Measurements from ENCODE around the gene C1RL. TPM values are rescaled to one million over a fixed set of nuclear protein-coding genes. Genes with fewer than 3 reads are reported as not detected.

The C1RL gene
- total RNA-seq, 6 donors from 2014 or later = 55.9 to 224 (median 82.7) TPM

DNA sequence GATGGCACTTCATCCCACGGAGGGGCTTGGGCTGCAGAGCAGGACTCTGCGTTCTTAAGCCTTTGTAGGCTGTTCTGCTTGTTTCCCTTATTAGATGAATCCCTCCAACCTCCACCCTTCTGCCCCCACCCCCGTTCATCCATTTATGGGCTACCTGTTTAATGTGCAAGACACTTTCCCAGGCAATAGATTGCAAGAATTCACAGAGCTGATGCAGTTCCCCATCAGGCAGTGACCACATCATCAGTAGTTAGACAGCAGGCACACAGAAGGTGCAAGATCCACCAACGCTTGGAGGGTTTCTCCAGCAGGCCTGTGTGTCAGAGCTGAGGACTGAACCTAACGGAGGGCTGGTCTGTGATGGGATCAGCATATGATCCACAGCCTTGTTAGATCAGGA lies 15.5 kb downstream of the C1RL start:
- Histone ChIP-seq H3K27me3 (no peaks in the 10 kb centered on the region), H3K9me3 (no peaks in the 10 kb centered on the region), H3K36me3 (peaks cover 0 to 25% (median 21%) of the 10 kb centered on the region in 4 donors), H3K27ac (no peak overlapping the region), H3K4me1 (peaks cover 20 to 49% (median 28%) of the 10 kb centered on the region in 4 donors), H3K4me3 (no peak overlapping the region)
- no peak for TF ChIP-seq EP300 (IDR thresholded peaks at IDR 0.05)
- TF ChIP-seq, protein P1, sequence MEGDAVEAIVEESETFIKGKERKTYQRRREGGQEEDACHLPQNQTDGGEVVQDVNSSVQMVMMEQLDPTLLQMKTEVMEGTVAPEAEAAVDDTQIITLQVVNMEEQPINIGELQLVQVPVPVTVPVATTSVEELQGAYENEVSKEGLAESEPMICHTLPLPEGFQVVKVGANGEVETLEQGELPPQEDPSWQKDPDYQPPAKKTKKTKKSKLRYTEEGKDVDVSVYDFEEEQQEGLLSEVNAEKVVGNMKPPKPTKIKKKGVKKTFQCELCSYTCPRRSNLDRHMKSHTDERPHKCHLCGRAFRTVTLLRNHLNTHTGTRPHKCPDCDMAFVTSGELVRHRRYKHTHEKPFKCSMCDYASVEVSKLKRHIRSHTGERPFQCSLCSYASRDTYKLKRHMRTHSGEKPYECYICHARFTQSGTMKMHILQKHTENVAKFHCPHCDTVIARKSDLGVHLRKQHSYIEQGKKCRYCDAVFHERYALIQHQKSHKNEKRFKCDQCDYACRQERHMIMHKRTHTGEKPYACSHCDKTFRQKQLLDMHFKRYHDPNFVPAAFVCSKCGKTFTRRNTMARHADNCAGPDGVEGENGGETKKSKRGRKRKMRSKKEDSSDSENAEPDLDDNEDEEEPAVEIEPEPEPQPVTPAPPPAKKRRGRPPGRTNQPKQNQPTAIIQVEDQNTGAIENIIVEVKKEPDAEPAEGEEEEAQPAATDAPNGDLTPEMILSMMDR (IDR thresholded peaks at IDR 0.05) = no peak
- TF ChIP-seq POLR2AphosphoS5 (IDR thresholded peaks at IDR 0.05) = no peak
- no peak for TF ChIP-seq POLR2A (IDR thresholded peaks at IDR 0.05)
- ATAC-seq (ENCODE audit: low FRiP score in 2 of 2) (no peak), DNase-seq (no peak)
- 61 to 67% methylated on average over 5 of the region's 5 CpGs for WGBS, 2 donors

DNA sequence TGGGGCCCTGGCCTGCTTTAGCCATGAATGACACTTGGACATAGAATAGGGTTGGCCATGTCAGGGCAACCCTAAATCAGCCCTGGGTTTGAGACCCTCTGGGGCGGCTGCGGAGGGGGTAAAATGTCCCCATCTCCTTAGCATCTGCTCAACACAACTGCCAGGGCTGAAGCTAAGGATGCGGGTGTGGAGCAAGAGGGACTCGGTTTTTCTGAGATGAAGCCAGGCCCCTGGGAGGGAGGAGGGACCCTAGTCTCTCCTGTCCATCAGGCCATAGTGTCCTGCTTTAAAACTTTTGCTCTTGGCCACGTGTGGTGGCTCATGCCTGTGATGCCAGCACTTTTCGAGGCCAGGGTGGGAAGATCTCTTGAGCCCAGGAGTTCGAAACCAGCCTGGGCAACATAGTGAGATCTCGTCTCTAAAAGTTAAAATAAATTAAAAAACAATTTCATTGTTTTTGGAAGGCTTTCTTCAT lies 16.0 kb downstream of the C1RL start:
- DNase-seq (no peak), ATAC-seq (ENCODE audit: low FRiP score in 2 of 2) (no peak)
- WGBS, 2 donors = 77 to 78% methylated on average over 6 to 8 of the region's 8 CpGs
- Histone ChIP-seq H3K4me3 (no peak overlapping the region), H3K4me1 (peaks cover 20 to 49% (median 28%) of the 10 kb centered on the region in 4 donors), H3K27me3 (no peaks in the 10 kb centered on the region), H3K9me3 (no peaks in the 10 kb centered on the region), H3K27ac (peak overlapping the region; percentile 43 to 89 (median 82)), H3K36me3 (peaks cover 0 to 25% (median 21%) of the 10 kb centered on the region in 4 donors)
- TF ChIP-seq, protein P1 (IDR thresholded peaks at IDR 0.05) = no peak
- TF ChIP-seq POLR2A (IDR thresholded peaks at IDR 0.05) (no peak), EP300 (IDR thresholded peaks at IDR 0.05) (no peak), POLR2AphosphoS5 (IDR thresholded peaks at IDR 0.05) (no peak)

DNA sequence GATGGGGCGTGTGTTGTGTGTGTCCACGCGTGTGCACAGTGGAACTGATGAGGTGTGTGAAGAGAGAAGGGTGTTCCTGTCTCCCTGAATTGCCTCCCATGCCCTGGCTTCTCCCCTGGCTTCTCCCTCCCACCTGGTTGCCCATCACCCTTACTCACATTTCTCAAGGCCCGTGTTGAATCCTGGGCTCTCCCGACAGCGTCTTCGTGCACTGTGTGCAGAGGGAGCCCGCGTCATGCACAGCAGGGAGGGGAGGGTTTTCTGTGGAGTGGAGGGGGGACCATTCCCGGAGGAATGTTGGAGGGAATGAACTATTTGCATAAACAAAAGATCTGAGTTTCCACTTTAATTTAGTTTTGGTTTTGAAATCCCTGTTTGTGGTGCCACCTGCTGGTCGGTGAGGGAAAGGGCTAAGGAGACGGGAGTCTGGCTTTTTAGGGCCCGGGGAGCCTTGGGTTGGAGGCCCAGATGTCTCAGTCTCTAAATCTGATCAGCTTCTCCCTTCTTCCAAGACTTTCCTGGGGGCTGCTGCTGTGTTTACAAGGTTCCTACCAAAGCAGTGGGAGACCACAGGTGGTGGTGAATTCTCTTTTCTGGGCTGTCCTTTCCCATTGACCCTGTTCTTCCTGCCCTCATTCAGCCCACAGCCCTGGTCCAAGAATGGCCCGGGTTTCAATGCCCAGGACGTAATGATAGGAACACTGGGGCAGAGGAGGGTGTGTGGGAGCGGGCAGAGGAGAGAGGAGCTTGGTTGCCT lies 16.6 kb downstream of the C1RL start, which contains the start of gene C1R:
TSS of gene C1R (minus strand) at position 217 of the 757 bp plus-strand sequence. CDS start at position 160, 57 bp downstream.
- DNase-seq (peak in 1 of 2 donors; percentile 68), ATAC-seq (ENCODE audit: low FRiP score in 2 of 2) (peak; percentile 85 to 86)
- Histone ChIP-seq H3K4me3 (peak within 1 kb of the TSS; percentile 41 to 57 (median 48)), H3K9me3 (no peaks in the 10 kb centered on the region), H3K4me1 (peaks cover 20 to 49% (median 28%) of the 10 kb centered on the region in 4 donors), H3K36me3 (peaks cover 0 to 25% (median 18%) of the 10 kb centered on the region in 4 donors), H3K27ac (peak within 1 kb of the TSS; percentile 61 to 89 (median 82)), H3K27me3 (no peaks in the 10 kb centered on the region)
- 11 to 12% methylated on average over 15 to 16 of the region's 16 CpGs for WGBS, 2 donors
- TF ChIP-seq POLR2A (IDR thresholded peaks at IDR 0.05) (peak in 2 of 4 donors; percentile 29 to 58), POLR2AphosphoS5 (IDR thresholded peaks at IDR 0.05) (peak; percentile 70 to 78), EP300 (IDR thresholded peaks at IDR 0.05) (no peak)
- TF ChIP-seq, protein P1 (IDR thresholded peaks at IDR 0.05) = peak; percentile 79 to 89 (median 87)

DNA sequence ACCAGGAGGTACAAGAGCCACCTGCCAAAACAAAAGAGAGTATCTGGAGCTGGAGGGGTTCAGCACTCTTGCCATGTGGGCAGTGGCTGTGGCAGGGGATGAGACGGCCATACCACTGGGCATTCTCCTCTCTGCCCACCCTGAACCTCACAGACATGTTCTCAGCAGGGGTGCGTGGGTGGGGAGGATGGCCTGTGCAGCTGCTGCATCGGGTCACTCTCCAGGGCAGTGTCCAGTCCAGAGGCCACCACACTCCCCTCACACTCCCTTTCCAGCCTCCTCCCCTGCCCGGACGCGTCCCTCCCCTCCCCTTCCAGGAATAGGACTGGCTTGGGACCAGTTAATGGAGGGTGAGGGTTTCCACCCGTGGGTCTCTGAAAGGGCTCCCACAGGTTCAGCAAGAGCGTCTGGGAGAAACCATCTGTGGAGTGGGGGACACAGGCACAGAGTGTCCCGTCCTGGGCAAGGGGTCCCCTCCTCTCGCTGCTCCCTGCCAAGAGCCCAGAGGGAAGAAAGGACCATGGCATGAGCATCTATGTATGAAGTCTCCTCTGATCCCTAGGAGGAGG lies 17.3 kb downstream of the C1RL start:
- TF ChIP-seq EP300 (IDR thresholded peaks at IDR 0.05) = peak in 1 of 4 donors; percentile 32
- no peak for TF ChIP-seq POLR2A (IDR thresholded peaks at IDR 0.05)
- TF ChIP-seq POLR2AphosphoS5 (IDR thresholded peaks at IDR 0.05) = peak; percentile 36 to 75
- peak; percentile 56 to 69 for ATAC-seq (ENCODE audit: low FRiP score in 2 of 2)
- H3K4me3 ChIP-seq = peak overlapping the region; percentile 41 to 57 (median 48)
- no peak for DNase-seq
- H3K27ac ChIP-seq = peak overlapping the region; percentile 61 to 89 (median 82)
- no peaks in the 10 kb centered on the region for H3K9me3 ChIP-seq
- WGBS, 2 donors = 34% methylated on average over 5 to 8 of the region's 10 CpGs
- no peaks in the 10 kb centered on the region for H3K27me3 ChIP-seq
- H3K36me3 ChIP-seq = peaks cover 0 to 30% (median 20%) of the 10 kb centered on the region in 4 donors
- peaks cover 20 to 49% (median 28%) of the 10 kb centered on the region in 4 donors for H3K4me1 ChIP-seq

DNA sequence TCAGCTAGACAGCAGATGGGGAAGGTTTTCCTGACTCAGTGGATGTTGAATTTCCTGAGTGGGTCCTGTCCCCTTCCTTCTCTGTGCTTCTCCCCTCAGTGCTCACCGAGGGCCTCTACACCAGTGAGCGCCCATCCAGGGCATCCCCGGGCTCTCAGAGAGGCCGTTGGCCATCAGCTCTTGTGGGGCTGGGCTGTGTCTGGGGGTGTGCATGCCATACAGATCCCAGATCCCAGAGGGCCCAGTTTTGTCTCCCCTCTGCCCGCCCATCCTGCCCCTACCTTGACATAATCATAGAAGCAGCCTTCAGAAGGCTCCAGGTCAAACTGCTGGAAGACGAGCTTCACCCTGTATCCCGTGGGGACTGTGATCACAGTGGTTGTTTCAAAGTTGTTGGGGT lies 17.8 kb downstream of the C1RL start:
- peaks cover 20 to 46% (median 27%) of the 10 kb centered on the region in 4 donors for H3K4me1 ChIP-seq
- H3K4me3 ChIP-seq = peak overlapping the region in 3 of 4 donors; percentile 41 to 57 (median 53)
- DNase-seq (no peak), ATAC-seq (ENCODE audit: low FRiP score in 2 of 2) (no peak)
- H3K27ac ChIP-seq = peak overlapping the region; percentile 61 to 89 (median 82)
- peaks cover 0 to 32% (median 20%) of the 10 kb centered on the region in 4 donors for H3K36me3 ChIP-seq
- no peaks in the 10 kb centered on the region for H3K9me3 ChIP-seq
- H3K27me3 ChIP-seq = no peaks in the 10 kb centered on the region
- TF ChIP-seq EP300 (IDR thresholded peaks at IDR 0.05) = no peak
- no peak for TF ChIP-seq POLR2AphosphoS5 (IDR thresholded peaks at IDR 0.05)
- no peak for TF ChIP-seq POLR2A (IDR thresholded peaks at IDR 0.05)
- 86 to 90% methylated on average over 7 of the region's 7 CpGs for WGBS, 2 donors
